PC-9 (cell line): ENCODE results near the gene GOLGA6L2.

ENCODE experiments used
- EZH2 ChIP-seq: fragments of 200-600 bp; sonication (generic); IDR thresholded peaks from 2 replicates; pipeline ENCODE4 v1.8.0; 2017; ENCODE audit warnings: antibody characterized with exemption, low read depth
- TF ChIP-seq, protein P1 (sequence below): fragments of 200-600 bp; sonication (generic); conservative IDR thresholded peaks from 2 replicates; pipeline ENCODE4 v1.6.1; 2017; ENCODE audit warnings: mixed run types, antibody characterized with exemption, mild to moderate bottlenecking, moderate library complexity

- TF ChIP-seq, protein P1, sequence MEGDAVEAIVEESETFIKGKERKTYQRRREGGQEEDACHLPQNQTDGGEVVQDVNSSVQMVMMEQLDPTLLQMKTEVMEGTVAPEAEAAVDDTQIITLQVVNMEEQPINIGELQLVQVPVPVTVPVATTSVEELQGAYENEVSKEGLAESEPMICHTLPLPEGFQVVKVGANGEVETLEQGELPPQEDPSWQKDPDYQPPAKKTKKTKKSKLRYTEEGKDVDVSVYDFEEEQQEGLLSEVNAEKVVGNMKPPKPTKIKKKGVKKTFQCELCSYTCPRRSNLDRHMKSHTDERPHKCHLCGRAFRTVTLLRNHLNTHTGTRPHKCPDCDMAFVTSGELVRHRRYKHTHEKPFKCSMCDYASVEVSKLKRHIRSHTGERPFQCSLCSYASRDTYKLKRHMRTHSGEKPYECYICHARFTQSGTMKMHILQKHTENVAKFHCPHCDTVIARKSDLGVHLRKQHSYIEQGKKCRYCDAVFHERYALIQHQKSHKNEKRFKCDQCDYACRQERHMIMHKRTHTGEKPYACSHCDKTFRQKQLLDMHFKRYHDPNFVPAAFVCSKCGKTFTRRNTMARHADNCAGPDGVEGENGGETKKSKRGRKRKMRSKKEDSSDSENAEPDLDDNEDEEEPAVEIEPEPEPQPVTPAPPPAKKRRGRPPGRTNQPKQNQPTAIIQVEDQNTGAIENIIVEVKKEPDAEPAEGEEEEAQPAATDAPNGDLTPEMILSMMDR: no peak
- no peak for TF ChIP-seq EZH2
Observed at GRCh38 chr15:23447107-23447500, at the start of gene GOLGA6L2.
